Epithelial cell of esophagus (primary cell): ENCODE results near the gene TXNRD2.

Experiments
- DNase-seq: peaks from one replicate; pipeline ENCODE4 v3.0.0; 2010; ENCODE audit warnings: low read depth
- H3K4me3 ChIP-seq: 2 replicates; pipeline ENCODE4 v1.5.1; 2011; ENCODE audit warnings: mild to moderate bottlenecking, low read length, control low read depth
- CTCF ChIP-seq: IDR thresholded peaks from 2 replicates; pipeline ENCODE4 v1.5.1; 2011; ENCODE audit warnings: low read depth, mild to moderate bottlenecking, low read length, control low read depth, inconsistent platforms; ENCODE audit not compliant: insufficient read depth; ENCODE audit errors: missing control alignments

TXNRD2 gene

GRCh38 chr22:19969141-19969928, 27.7 kb upstream of the TXNRD2 start:
- no peak for DNase-seq
- no peak overlapping the region for H3K4me3 ChIP-seq
- TF ChIP-seq CTCF = no peak

GRCh38 chr22:19968450-19968891, 26.9 kb upstream of the TXNRD2 start:
- H3K4me3 ChIP-seq = no peak overlapping the region
- no peak for DNase-seq
- no peak for TF ChIP-seq CTCF

- no peak overlapping the region for H3K4me3 ChIP-seq
- DNase-seq = no peak
- TF ChIP-seq CTCF = no peak
Observed at GRCh38 chr22:19967850-19968449, 26.3 kb upstream of the TXNRD2 start.

- no peak for DNase-seq
Observed at GRCh38 chr22:19966908-19967750, 25.5 kb upstream of the TXNRD2 start.

GRCh38 chr22:19965771-19966709, 24.4 kb upstream of the TXNRD2 start:
- no peak for DNase-seq
- TF ChIP-seq CTCF = peak; percentile 37
- no peak overlapping the region for H3K4me3 ChIP-seq

More at GRCh38 chr22:19966908-19967750, 25.5 kb upstream of the TXNRD2 start:
- no peak for TF ChIP-seq CTCF
- H3K4me3 ChIP-seq = no peak overlapping the region

- no peak for DNase-seq
- H3K4me3 ChIP-seq = no peak overlapping the region
- no peak for TF ChIP-seq CTCF
Observed at GRCh38 chr22:19964701-19965386, 23.2 kb upstream of the TXNRD2 start.
